GM19351 (cell line): ENCODE results near the gene PDE6D.

Experiments
- ATAC-seq: cut with Tn5 transposase; IDR thresholded peaks from one replicate; pipeline ENCODE4 v1.9.1; 2021; ENCODE audit warnings: mild to moderate bottlenecking, moderate library complexity; ENCODE audit not compliant: unreplicated experiment

Gene PDE6D

DNA sequence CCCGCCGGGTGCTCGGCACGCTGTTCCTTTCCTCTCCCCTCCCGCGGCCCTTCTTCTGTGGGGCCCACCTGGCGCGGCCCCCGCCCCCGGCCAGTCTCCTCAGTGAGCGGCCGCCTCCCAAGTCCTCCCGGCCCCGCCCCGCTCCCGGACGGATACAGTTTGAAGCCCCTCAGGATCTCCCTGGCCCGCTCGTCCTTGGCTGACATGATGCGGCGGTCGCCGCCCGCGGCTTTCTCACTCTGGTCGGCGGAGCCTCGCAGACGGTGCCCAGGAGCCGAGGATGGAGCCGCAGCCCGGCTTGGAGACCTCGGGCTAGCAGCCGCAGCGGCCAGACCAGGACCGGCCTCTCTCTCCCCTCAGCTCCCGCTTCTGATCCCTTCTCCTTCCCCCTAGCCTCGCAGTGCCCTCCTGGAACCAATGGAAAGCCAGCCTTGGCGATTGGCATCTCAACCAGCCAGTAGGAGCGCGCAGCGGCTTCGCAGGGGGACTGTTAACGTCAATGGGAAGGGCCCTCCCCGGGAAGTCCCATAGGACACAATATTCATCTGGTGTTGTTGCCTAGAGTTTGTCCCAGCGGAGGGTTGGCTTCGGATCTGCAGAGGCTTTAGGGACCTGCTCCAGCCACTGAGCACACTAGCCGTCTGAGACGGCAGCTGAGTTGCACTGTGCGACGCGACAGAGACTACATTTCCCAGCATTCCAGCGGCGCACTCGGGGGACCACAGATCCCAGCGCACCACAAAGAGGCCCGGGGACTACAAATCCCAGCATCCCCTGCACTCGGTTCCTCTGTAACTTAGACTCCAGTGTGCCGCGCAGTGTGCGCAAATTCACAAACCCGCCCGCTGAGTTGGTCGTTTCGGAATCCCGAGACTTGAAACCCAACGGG is at the start of gene PDE6D:
Gene PDE6D, minus strand, starts transcription at position 374 of the 889 bp plus-strand sequence. Its CDS starts 168 bp downstream, at position 206.
- ATAC-seq = peak; percentile 86

GRCh38 chr2:231821908-231822307 is 40.8 kb upstream of the PDE6D start:
- ATAC-seq = no peak

- no peak for ATAC-seq
Measured at GRCh38 chr2:231820786-231821303, 39.8 kb upstream of the PDE6D start.

DNA sequence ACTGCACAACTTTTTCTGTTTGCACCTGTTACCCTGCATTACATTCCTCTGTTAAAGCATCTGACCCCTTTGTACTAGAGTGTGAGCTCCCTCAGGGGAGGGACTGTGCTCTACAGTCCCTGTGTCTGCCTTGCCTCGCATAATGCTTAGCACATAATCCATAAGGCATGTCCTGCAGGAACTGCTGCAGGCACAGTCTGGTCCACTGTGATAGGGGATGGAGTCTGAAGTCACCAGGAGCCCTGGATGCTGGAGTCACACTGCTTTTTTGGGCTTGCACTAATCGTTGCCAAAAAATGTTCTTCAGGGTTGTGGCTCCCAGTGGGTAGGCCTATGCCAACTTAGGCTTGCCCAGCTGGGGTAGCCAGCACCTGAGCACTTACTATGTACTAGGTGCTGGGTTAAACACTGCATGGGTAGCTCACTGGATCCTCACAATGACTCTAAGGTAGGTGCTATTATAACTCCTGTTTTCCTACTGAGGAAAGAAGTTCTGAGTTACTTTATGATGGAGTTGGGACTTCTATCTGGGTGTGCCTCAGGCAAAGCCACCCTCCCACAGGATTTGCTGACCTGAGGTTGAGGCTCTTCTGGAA is 38.5 kb upstream of the PDE6D start:
- no peak for ATAC-seq

DNA sequence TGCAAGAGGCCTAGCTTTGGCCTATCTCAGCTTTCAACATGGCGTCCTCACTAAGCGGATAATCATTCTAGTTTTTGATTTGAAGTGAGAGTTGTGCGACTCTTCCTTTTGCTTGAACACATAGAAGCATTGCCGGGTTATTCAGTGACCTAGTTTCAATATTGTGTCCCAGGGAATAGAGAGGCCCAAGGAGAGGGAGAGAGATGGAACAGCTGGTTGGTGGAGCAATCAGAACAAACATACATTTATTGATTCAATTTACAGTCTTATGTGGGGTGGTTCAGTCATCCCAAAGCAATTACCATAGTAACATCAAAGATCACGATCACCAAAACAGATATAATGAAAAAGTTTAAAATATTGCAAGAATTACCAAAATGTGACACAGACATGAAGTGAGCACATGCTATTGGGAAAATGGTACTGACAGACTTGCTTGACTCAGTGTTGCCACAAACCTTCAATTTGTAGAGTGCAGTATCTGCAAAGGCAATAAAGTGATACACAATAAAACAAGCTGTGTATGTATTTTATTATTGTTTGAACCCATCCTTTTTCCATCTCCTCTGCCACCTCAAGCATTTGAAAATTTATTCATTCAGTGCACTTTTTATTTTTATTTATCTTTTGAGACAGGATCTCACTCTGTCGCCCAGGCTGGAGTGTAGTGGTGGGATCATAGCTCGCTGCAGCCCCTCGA is 35.4 kb upstream of the PDE6D start:
- no peak for ATAC-seq

DNA sequence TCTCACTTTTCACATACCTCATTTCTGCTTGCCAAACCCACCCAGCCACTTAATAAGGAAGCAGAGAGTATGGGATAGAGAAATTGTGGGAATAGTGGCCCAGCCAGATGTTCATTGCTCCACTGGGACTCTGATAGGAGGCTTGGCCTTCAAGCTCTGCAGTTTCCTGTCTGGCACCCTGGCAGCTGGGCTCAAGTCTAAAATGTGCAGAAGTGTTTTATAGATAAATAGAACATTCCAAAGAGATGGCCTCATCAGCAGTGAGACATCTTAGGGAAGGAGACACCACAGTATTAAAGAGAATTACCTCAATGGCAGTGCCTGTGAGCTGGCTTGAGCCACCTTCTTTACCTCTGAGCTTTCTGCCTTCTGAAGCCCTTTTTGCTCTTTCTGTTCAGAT is 29.8 kb upstream of the PDE6D start:
- ATAC-seq = no peak

- no peak for ATAC-seq
Measured at GRCh38 chr2:231807020-231807419, 25.9 kb upstream of the PDE6D start.

DNA sequence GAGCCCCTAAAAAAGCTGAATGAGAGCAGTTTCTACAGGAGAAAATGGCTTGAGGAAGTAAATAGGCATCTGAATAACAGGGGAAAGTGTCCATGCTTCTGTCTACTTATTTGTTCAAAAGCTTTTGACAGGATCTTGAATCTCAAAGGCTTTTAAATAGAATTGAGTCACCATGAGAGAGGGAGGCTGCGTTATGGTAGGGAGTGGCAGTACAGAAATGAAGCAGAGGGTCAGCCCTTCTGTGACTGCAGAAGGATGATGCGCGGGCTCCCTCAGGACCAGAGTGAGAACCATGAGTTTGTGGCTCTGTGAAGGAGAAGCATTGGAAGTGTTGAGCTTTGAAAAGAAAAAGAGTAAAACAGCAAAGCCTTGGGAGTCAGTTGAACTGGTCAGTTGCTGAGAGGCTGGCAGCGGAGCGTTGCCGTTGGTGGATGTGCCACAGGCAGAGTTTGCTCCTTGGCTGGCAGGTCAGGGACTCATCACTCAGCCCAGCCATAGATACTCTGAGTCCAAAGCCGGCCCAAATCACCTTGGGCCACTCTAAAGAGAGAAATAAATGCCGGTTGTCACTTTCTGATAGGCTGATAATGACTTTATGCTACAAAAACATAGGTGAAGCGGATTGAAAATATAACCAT is 22.5 kb upstream of the PDE6D start:
- no peak for ATAC-seq

DNA sequence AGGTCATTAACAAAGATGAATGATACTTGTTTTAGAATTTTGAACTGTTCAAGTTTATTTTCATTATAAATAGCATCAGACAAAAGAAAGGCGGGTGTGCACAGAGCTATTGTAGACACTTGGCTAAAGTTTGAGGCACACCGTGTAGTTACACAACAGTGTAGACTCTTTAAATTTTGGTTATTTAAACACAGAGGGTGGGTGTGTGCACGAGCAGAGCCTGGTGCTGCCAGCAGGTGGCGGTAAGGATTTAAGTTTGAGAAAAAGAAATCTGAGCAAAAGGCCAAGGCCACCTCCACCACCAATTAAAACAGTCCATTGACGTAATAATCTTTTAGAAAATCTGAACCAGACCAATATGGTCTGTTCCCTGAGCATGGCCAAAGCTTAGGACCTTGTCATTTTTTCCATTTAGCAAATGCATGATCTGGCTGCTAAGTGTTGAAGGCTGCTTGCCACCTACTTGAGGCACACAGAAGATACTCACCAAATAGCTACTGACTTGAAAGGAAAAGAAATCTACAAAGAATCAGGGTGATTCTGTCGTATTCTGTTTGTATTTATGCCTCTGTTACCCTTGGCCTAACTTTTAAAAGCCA is 19.5 kb upstream of the PDE6D start:
- ATAC-seq = no peak

- ATAC-seq = no peak
Measured at GRCh38 chr2:231795525-231796327, 14.6 kb upstream of the PDE6D start.

- no peak for ATAC-seq
Measured at GRCh38 chr2:231794383-231794782, 13.3 kb upstream of the PDE6D start.

- no peak for ATAC-seq
Measured at GRCh38 chr2:231791107-231791506, 10.0 kb upstream of the PDE6D start.

DNA sequence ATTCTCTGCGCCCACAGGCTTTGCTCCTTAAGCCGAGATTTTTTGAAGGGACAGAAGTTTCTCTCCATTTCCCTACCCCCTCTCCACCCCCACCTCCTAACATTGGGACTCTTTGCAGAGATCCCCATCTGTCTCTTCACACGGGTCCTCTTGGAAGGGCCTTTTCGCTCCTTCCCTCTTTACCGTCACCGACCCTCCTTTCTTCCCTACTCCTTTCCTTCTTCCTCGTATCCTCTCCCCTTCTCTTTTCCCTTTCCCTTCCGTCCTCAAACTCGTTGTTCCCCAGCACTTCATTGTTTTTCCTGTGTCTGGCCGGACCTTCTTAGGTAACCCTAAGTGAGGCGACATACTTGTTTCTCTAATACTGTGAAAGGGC is 5.8 kb upstream of the PDE6D start:
- no peak for ATAC-seq

DNA sequence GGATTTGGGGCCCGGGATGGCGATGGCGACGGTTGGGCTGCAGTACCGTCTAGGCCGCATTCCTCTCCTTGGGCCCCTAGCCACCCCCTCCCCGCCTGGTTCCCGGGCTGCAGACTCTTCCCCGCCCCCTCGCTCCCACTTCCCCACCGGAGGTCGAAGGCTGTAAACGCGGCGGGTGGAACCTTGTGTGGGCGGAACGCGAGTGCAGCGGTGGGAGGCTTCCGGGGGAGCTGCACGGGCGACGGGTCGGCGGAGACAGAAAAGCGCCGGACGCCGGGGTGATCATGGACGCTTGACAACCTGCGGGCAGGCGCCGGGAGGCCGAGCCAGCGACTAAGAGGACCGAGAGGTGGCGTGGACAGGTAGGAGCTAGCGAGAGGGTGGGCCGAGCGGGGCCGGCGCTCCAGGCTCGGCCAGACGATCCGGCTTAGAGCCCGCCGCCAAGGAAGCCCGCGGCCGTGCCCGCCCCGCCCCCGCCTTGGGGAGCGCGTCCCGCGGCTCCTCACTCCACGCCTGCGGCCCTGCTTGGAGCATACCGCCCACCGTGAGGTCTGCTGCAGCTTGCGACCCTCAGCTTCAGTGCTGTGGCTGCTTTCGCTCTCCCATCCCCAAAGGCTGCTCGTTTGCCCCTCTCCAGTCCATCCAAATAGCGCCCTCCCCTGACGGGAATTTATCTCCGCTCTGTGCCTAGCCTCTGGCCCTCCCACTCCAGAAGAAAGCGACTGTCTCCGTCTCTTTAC is 5.3 kb upstream of the PDE6D start, which contains the start of gene COPS7B:
Gene COPS7B, plus strand, starts transcription at position 269 of the 740 bp plus-strand sequence. CDS start 2,126 bp downstream, outside the sequence.
- ATAC-seq = peak; percentile 65

GRCh38 chr2:231785822-231786176 is 4.7 kb upstream of the PDE6D start:
- peak; percentile 16 for ATAC-seq

- ATAC-seq = no peak
Measured at GRCh38 chr2:231785413-231785812, 4.3 kb upstream of the PDE6D start.

DNA sequence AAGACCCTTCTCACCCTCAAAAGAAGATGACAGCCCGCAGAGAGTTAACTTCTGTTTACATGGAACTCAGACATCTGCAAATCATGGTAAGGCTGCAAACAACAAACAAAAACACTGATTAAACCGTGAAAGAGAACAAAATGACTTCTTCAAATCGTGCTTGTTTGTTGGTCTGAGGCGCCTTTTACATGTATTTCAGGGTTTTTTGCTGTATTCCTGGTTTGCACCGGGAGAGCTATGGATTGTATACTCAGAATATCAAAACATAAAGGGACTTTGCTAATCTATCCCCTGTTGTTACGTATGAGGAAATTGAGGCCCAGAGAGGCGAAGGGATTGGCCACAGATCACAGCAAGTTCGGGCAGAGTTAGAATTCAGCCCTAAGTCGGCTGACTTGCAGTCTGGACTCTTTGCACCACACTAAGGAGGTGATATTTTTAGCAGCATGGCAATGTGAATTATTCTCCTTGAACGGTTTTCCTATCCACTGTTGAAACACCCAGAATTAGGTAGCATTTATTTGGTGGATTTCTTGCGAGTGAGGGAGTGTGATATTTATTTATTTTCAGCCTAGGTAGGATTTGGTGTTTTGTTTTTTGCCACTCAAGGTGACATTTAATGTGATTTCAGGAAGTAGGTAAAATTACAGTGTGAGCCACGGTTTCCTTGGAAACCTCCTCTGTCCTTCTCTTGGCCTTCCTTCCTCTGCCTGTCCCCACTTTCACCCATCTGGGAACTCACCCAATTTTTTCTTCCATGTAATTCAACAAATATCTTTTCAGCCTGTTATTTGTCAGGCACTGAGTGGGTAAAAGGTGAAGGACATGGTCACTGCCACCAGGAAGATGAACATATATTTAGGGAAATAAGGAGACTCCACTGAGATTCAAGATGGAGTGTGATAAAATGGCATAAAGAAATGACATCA is 980 bp upstream of the PDE6D start:
- ATAC-seq = no peak
